ENCODE data around the gene PLXDC2.

The PLXDC2 gene

GRCh38 chr10:20271490-20271889, 455.3 kb downstream of the PLXDC2 start (continued):
- no peak for TF ChIP-seq ZNF549 (tag by site-specific recombination; IDR thresholded peaks at IDR 0.05)
- TF ChIP-seq ZNF350 (tag by site-specific recombination; IDR thresholded peaks at IDR 0.05) = no peak
- no peak for TF ChIP-seq ZNF394 (tag by site-specific recombination; IDR thresholded peaks at IDR 0.05; ENCODE audit: borderline replicate concordance)
- TF ChIP-seq OSR2 (tag by site-specific recombination; IDR thresholded peaks at IDR 0.05) = no peak
- no peak for TF ChIP-seq ZSCAN4 (tag by site-specific recombination; IDR thresholded peaks at IDR 0.05)

GRCh38 chr10:20272608-20273007, 456.4 kb downstream of the PLXDC2 start:
- Histone ChIP-seq H3K36me3 (ENCODE audit: control insufficient read depth in 2 of 2, insufficient read depth in 1 of 2, low read length in 2 of 2) (no peaks in the 10 kb centered on the region), H3K9me3 (ENCODE audit: control insufficient read depth, insufficient read depth, low read depth, low read length) (no peaks in the 10 kb centered on the region), H3K4me3 (ENCODE audit: low read depth, low read length) (no peak overlapping the region), H3K4me1 (ENCODE audit: control insufficient read depth, insufficient read depth, low read length) (peaks cover 2% of the 10 kb centered on the region), H3K27ac (ENCODE audit: extremely low read depth, low read depth, low read length) (no peak overlapping the region)
- ChIA-PET POLR2A (no interaction called here), CTCF (interaction anchor here (0.7 kb wide), 1 partner anchor 589 kb away, joined by 3 read pairs; no protein-coding TSS in a partner anchor)
- TF ChIP-seq ZNF280D (tag by site-specific recombination; IDR thresholded peaks at IDR 0.05) = no peak
- no peak for TF ChIP-seq ZBTB26 (tag by site-specific recombination; optimal IDR thresholded peaks at IDR 0.05)
- TF ChIP-seq ZNF580 (tag by site-specific recombination; IDR thresholded peaks at IDR 0.05) = no peak
- TF ChIP-seq ZSCAN30 (tag by site-specific recombination; IDR thresholded peaks at IDR 0.05) = no peak
- no peak for TF ChIP-seq ZNF664 (tag by site-specific recombination; IDR thresholded peaks at IDR 0.05)
- TF ChIP-seq ZNF132 (tag by site-specific recombination; IDR thresholded peaks at IDR 0.05; ENCODE audit: borderline replicate concordance) = no peak
- no peak for TF ChIP-seq ZNF121 (tag by site-specific recombination; IDR thresholded peaks at IDR 0.05)
- TF ChIP-seq ZNF302 (tag by site-specific recombination; IDR thresholded peaks at IDR 0.05; ENCODE audit: low read depth) = no peak
- TF ChIP-seq ZNF433 (tag by site-specific recombination; IDR thresholded peaks at IDR 0.05; ENCODE audit: low read depth) = no peak
- no peak for TF ChIP-seq ZNF513 (tag by site-specific recombination; IDR thresholded peaks at IDR 0.05)
- no peak for TF ChIP-seq KLF1 (tag by site-specific recombination; IDR thresholded peaks at IDR 0.05)
- TF ChIP-seq ZNF501 (tag by site-specific recombination; IDR thresholded peaks at IDR 0.05) = no peak
- TF ChIP-seq ZNF76 (tag by site-specific recombination; IDR thresholded peaks at IDR 0.05; ENCODE audit: borderline replicate concordance, low read depth) = no peak
- no peak for TF ChIP-seq ZFP41 (tag by site-specific recombination; IDR thresholded peaks at IDR 0.05; ENCODE audit: borderline replicate concordance)
- TF ChIP-seq EGR2 (tag by site-specific recombination; IDR thresholded peaks at IDR 0.05; ENCODE audit: low read depth) = no peak
- no peak for TF ChIP-seq ZNF670 (tag by site-specific recombination; IDR thresholded peaks at IDR 0.05; ENCODE audit: low read depth)
- no peak for TF ChIP-seq ZNF701 (tag by site-specific recombination; IDR thresholded peaks at IDR 0.05)
